Esophagus squamous epithelium (tissue), 4 donors: ENCODE measurements around the gene MUSTN1.

Experiments
- POLR2A ChIP-seq, 4 donors: fragments of 450-650 bp; IDR thresholded peaks; one replicate each; pipeline ENCODE4 v1.6.1; 2017; ENCODE audit warnings: antibody characterized with exemption in 4 of 4, mild to moderate bottlenecking in 4 of 4, moderate library complexity in 3 of 4
- TF ChIP-seq, protein P1 (sequence below), 6 experiments: fragments of 450-650 bp in 4 of 6; fragments of 200-600 bp in 2 of 6; sonication (generic) in 2 of 6; IDR thresholded peaks; one replicate each; pipeline ENCODE4 v1.5.1; 2016 to 2019; ENCODE audit warnings: antibody characterized with exemption in 6 of 6, mild to moderate bottlenecking in 4 of 6, moderate library complexity in 4 of 6

DNA sequence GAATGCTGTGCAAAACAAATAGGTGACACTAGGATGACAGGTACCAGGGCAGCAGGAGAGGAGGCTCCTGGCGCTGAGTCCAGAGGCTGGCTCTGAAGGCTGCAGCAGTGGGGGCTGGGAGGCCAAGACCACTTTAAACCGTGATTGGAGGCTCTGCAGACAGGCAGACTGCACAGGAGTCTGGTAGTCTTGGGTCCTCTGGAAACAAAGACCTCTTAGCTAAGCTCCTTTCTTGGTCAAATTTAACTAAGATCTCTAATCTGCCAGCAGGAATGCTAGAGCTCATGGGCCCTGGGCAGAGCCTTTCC lies 4.4 kb upstream of the MUSTN1 start:
- TF ChIP-seq, protein P1, sequence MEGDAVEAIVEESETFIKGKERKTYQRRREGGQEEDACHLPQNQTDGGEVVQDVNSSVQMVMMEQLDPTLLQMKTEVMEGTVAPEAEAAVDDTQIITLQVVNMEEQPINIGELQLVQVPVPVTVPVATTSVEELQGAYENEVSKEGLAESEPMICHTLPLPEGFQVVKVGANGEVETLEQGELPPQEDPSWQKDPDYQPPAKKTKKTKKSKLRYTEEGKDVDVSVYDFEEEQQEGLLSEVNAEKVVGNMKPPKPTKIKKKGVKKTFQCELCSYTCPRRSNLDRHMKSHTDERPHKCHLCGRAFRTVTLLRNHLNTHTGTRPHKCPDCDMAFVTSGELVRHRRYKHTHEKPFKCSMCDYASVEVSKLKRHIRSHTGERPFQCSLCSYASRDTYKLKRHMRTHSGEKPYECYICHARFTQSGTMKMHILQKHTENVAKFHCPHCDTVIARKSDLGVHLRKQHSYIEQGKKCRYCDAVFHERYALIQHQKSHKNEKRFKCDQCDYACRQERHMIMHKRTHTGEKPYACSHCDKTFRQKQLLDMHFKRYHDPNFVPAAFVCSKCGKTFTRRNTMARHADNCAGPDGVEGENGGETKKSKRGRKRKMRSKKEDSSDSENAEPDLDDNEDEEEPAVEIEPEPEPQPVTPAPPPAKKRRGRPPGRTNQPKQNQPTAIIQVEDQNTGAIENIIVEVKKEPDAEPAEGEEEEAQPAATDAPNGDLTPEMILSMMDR (IDR thresholded peaks at IDR 0.05) = no peak
- no peak for TF ChIP-seq POLR2A (IDR thresholded peaks at IDR 0.05)
